HS-5 (cell line): ENCODE measurements around the gene HMX2.

Experiments used
- DNase-seq: peaks from one replicate; pipeline ENCODE4 v3.0.0-alpha.2; 2012; ENCODE audit warnings: low read depth

HMX2 gene

GRCh38 chr10:123139521-123140163, 8.3 kb upstream of the HMX2 start:
- DNase-seq: no peak

- DNase-seq: no peak
Observed at GRCh38 chr10:123140164-123140982, 7.6 kb upstream of the HMX2 start.

GRCh38 chr10:123140983-123141390, 6.9 kb upstream of the HMX2 start:
- no peak for DNase-seq

GRCh38 chr10:123141791-123142700, 5.9 kb upstream of the HMX2 start:
- DNase-seq: no peak

GRCh38 chr10:123142701-123143161, 5.2 kb upstream of the HMX2 start:
- DNase-seq: no peak

GRCh38 chr10:123143162-123143824, 4.6 kb upstream of the HMX2 start:
- DNase-seq: no peak

GRCh38 chr10:123143825-123144168, 4.1 kb upstream of the HMX2 start:
- DNase-seq: no peak

- DNase-seq: no peak
Observed at GRCh38 chr10:123144697-123145541, 3.0 kb upstream of the HMX2 start.

GRCh38 chr10:123145542-123146012, 2.4 kb upstream of the HMX2 start:
- no peak for DNase-seq

GRCh38 chr10:123146013-123146893, 1.7 kb upstream of the HMX2 start:
- no peak for DNase-seq

GRCh38 chr10:123146894-123147634, 872 bp upstream of the HMX2 start:
- DNase-seq: no peak

- DNase-seq: no peak
Observed at GRCh38 chr10:123148414-123149161, 652 bp downstream of the HMX2 start.

- DNase-seq: no peak
Observed at GRCh38 chr10:123149162-123149567, 1.2 kb downstream of the HMX2 start.

GRCh38 chr10:123149568-123150270, 1.8 kb downstream of the HMX2 start:
- DNase-seq: no peak

- DNase-seq: no peak
Observed at GRCh38 chr10:123150271-123150985, 2.5 kb downstream of the HMX2 start.

- no peak for DNase-seq
Observed at GRCh38 chr10:123150986-123151736, 3.2 kb downstream of the HMX2 start.
